Central memory CD8-positive, alpha-beta T cell (primary cell): ENCODE results near the gene RSPH6A.

Experiments used
- ATAC-seq: fragments of 150-1000 bp; cut with Tn5 transposase; replicated peaks from 2 replicates; pipeline ENCODE4 v1.10.0; 2022; ENCODE audit warnings: mild to moderate bottlenecking, moderate FRiP score, moderate number of reproducible peaks; ENCODE audit not compliant: poor library complexity, severe bottlenecking; ENCODE audit errors: extremely low read depth
- DNase-seq, 2 donors: peaks; one replicate each; pipeline ENCODE4 v3.0.0; 2021; ENCODE audit warnings: low spot score in 2 of 2
- H3K27ac Mint-ChIP-seq: one replicate; pipeline ENCODE4 v1.8.0; 2022; ENCODE audit warnings: low read depth, mild to moderate bottlenecking, moderate library complexity, mixed read lengths
- H3K27me3 Mint-ChIP-seq: one replicate; pipeline ENCODE4 v1.8.0; 2022; ENCODE audit warnings: mixed read lengths
- H3K36me3 Mint-ChIP-seq: one replicate; pipeline ENCODE4 v1.8.0; 2022; ENCODE audit warnings: mild to moderate bottlenecking, moderate library complexity, mixed read lengths; ENCODE audit not compliant: insufficient read depth
- H3K4me1 Mint-ChIP-seq: one replicate; pipeline ENCODE4 v1.8.0; 2022; ENCODE audit warnings: mixed read lengths
- H3K4me3 Mint-ChIP-seq: one replicate; pipeline ENCODE4 v1.8.0; 2022; ENCODE audit warnings: mild to moderate bottlenecking, moderate library complexity, mixed read lengths
- H3K9me3 Mint-ChIP-seq: one replicate; pipeline ENCODE4 v1.8.0; 2022; ENCODE audit warnings: mixed read lengths

The RSPH6A gene

GRCh38 chr19:45769821-45770191 lies 45.3 kb downstream of the RSPH6A start:
- H3K4me3 Mint-ChIP-seq = peak overlapping the region; percentile 86
- ATAC-seq (peak; percentile 68), DNase-seq (peak; percentile 62 to 71)
- H3K27me3 Mint-ChIP-seq = peaks cover 4% of the 10 kb centered on the region
- peaks cover 30% of the 10 kb centered on the region for H3K36me3 Mint-ChIP-seq
- peaks cover 23% of the 10 kb centered on the region for H3K4me1 Mint-ChIP-seq
- peak overlapping the region; percentile 79 for H3K27ac Mint-ChIP-seq
- no peaks in the 10 kb centered on the region for H3K9me3 Mint-ChIP-seq

DNA sequence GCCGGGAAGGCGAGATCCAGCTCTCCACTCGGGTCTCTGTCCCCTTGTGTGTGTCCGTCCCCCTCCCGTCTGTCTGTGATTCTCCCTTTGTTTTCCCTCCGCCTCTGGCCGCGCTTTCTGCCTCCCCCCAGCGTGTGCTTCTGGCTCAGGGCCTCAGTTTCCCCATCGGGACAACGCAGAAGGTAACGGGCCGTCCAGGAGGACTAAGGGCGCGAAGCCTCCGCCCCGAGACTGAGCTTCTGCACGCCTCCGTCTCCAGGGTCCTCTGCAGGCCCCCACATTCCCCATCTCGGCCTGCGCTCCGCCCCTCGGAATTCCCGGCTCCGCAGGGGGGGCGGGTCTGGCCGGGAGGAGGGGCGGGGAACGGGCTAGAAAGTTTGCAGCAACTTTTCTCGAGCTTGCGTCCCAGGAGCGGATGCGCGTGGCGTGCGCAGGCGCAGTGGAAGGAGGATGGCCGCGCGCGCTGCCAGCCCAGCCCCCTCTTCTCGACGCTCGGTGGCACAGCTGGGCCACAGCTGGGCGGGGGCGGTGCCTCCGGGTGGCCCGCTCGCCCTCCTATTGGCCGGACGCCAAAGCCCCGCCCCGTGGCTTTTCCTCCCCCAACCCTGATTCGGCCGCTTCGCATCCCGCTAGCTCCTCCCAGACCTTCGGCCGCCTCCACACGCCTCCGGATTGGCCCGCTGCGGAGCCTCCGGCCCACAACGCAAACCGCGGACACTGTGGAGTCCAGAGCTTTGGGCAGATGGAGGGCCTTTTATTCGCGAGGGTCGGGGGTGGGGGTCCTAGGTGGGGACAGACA lies 45.9 kb downstream of the RSPH6A start, which contains the start of gene SIX5:
SIX5 (minus strand) TSS at position 269 of the 799 bp plus-strand sequence. CDS start 408 bp downstream, outside the sequence.
- Mint-ChIP-seq H3K4me1 (peaks cover 23% of the 10 kb centered on the region), H3K36me3 (peaks cover 31% of the 10 kb centered on the region), H3K4me3 (peak within 1 kb of the TSS; percentile 86), H3K9me3 (no peaks in the 10 kb centered on the region), H3K27me3 (peaks cover 8% of the 10 kb centered on the region), H3K27ac (peak within 1 kb of the TSS; percentile 79)
- DNase-seq (peak; percentile 90 to 92), ATAC-seq (peak; percentile 57)

DNA sequence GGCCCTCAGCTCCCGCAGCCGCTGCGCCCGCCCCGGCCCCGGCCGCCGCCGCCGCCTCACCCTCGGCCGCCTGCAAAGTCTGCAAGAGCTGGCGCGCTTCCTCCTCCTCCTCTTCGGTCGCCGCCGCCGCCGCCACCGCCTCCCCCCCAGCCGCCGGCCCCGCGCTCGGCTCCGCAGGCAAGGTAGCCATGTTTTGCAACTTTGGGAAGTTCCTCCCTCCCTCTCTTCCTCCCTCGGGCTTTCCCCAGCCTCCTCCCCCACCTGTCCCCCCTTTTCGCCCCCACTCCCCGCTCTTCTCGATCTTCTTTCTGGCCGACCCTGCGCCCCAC lies 46.5 kb downstream of the RSPH6A start:
- peaks cover 8% of the 10 kb centered on the region for H3K27me3 Mint-ChIP-seq
- H3K4me3 Mint-ChIP-seq = peak overlapping the region; percentile 86
- H3K36me3 Mint-ChIP-seq = peaks cover 31% of the 10 kb centered on the region
- peak overlapping the region; percentile 79 for H3K27ac Mint-ChIP-seq
- H3K9me3 Mint-ChIP-seq = no peaks in the 10 kb centered on the region
- peaks cover 23% of the 10 kb centered on the region for H3K4me1 Mint-ChIP-seq
- ATAC-seq (no peak), DNase-seq (no peak)

GRCh38 chr19:45767881-45768654 lies 47.0 kb downstream of the RSPH6A start:
- H3K36me3 Mint-ChIP-seq = peaks cover 30% of the 10 kb centered on the region
- H3K4me3 Mint-ChIP-seq = peak overlapping the region; percentile 86
- peaks cover 23% of the 10 kb centered on the region for H3K4me1 Mint-ChIP-seq
- no peak overlapping the region for H3K27ac Mint-ChIP-seq
- peaks cover 8% of the 10 kb centered on the region for H3K27me3 Mint-ChIP-seq
- no peak for ATAC-seq
- DNase-seq = no peak
- H3K9me3 Mint-ChIP-seq = no peaks in the 10 kb centered on the region

GRCh38 chr19:45767410-45767880 lies 47.7 kb downstream of the RSPH6A start:
- Mint-ChIP-seq H3K27ac (no peak overlapping the region), H3K27me3 (peaks cover 8% of the 10 kb centered on the region), H3K36me3 (peaks cover 27% of the 10 kb centered on the region), H3K9me3 (no peaks in the 10 kb centered on the region), H3K4me3 (peak overlapping the region; percentile 86), H3K4me1 (peaks cover 23% of the 10 kb centered on the region)
- DNase-seq (no peak), ATAC-seq (no peak)

- no peak for ATAC-seq
- peaks cover 23% of the 10 kb centered on the region for H3K36me3 Mint-ChIP-seq
- peaks cover 23% of the 10 kb centered on the region for H3K4me1 Mint-ChIP-seq
- peaks cover 8% of the 10 kb centered on the region for H3K27me3 Mint-ChIP-seq
- H3K27ac Mint-ChIP-seq = no peak overlapping the region
- no peaks in the 10 kb centered on the region for H3K9me3 Mint-ChIP-seq
- DNase-seq = no peak
- H3K4me3 Mint-ChIP-seq = peak overlapping the region; percentile 86
Measured at GRCh38 chr19:45766869-45767346, 48.2 kb downstream of the RSPH6A start.

GRCh38 chr19:45766296-45766868 lies 48.7 kb downstream of the RSPH6A start:
- ATAC-seq (no peak), DNase-seq (no peak)
- Mint-ChIP-seq H3K4me1 (peaks cover 23% of the 10 kb centered on the region), H3K27ac (no peak overlapping the region), H3K4me3 (no peak overlapping the region), H3K27me3 (peaks cover 8% of the 10 kb centered on the region), H3K36me3 (peaks cover 22% of the 10 kb centered on the region), H3K9me3 (no peaks in the 10 kb centered on the region)

DNA sequence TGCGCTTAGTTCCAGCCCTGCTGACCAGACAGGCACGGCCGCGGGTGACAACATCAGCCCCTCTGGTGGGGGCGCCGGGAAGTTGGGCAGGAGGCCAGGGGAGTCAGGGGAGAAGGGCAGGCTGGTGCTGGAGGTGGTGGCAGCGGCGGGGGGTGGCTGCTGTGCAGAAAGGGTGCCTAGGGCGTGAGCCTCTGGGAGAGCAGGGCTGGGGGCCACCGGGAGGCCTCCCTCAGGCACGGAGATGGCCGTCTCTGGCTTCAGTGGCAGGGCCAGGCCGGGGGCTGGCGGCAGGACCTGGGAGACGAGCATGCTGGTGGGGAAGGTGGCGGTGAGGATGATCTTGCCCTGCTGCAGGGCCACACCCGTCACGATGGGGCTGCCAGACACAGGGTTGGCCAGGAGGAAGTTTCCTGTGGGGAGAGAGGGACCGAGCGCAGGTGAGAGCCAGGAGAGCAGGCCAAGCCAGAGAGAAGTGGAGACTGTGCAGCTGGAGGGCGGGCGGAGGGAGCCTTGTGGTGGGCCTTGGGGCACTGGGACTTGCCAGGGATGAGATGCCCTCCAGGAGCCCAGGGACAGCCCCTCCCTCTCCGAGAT lies 49.3 kb downstream of the RSPH6A start:
- peak overlapping the region; percentile 4 for H3K4me3 Mint-ChIP-seq

GRCh38 chr19:45764945-45765701 lies 50.0 kb downstream of the RSPH6A start:
- Mint-ChIP-seq H3K4me3 (no peak overlapping the region), H3K9me3 (no peaks in the 10 kb centered on the region), H3K4me1 (peaks cover 12% of the 10 kb centered on the region), H3K36me3 (peaks cover 17% of the 10 kb centered on the region), H3K27me3 (peaks cover 8% of the 10 kb centered on the region), H3K27ac (no peak overlapping the region)
- DNase-seq (no peak), ATAC-seq (no peak)

More for the DNA sequence above, 49.3 kb downstream of the RSPH6A start:
- Mint-ChIP-seq H3K27ac (no peak overlapping the region), H3K4me1 (peaks cover 19% of the 10 kb centered on the region), H3K36me3 (peaks cover 21% of the 10 kb centered on the region), H3K9me3 (no peaks in the 10 kb centered on the region), H3K27me3 (peaks cover 8% of the 10 kb centered on the region)
- ATAC-seq (no peak), DNase-seq (no peak)

GRCh38 chr19:45764475-45764874 lies 50.6 kb downstream of the RSPH6A start:
- H3K4me1 Mint-ChIP-seq = peaks cover 6% of the 10 kb centered on the region
- H3K27ac Mint-ChIP-seq = no peak overlapping the region
- no peaks in the 10 kb centered on the region for H3K9me3 Mint-ChIP-seq
- ATAC-seq = no peak
- H3K36me3 Mint-ChIP-seq = peaks cover 12% of the 10 kb centered on the region
- DNase-seq = no peak
- peaks cover 8% of the 10 kb centered on the region for H3K27me3 Mint-ChIP-seq
- H3K4me3 Mint-ChIP-seq = no peak overlapping the region

DNA sequence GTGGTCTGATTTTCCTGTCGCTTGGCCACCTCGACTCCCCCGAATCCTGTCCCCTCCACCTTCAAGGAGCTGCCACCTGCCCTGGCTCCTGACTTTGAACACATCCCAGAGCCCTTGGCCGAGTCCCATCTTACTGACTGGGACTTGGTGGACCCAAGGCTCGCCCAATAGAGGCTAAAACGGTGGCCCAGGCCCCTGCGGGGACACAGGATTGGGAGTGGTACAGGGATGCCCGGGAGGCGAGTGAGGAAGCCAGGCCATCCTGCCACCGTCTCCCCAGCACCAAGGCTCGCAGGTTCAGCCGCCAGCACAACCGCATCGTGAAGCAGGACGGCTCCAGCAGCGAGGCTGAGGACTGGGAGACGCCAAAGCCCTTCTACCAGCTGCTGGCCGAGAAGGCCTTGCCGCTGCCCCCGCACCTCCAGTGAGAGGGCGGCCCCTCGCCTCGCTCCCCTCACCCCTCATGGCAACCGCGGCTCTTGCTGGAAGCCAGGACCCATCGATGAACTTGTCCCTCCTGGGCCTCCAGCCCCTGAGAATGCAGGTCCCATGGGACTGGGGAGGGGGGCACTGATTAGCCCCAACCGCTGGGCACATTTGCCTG lies 51.3 kb downstream of the RSPH6A start:
- no peak overlapping the region for H3K27ac Mint-ChIP-seq
- no peak overlapping the region for H3K4me3 Mint-ChIP-seq
- peaks cover 1% of the 10 kb centered on the region for H3K4me1 Mint-ChIP-seq
- DNase-seq (no peak), ATAC-seq (no peak)
- H3K36me3 Mint-ChIP-seq = peaks cover 5% of the 10 kb centered on the region
- no peaks in the 10 kb centered on the region for H3K9me3 Mint-ChIP-seq
- H3K27me3 Mint-ChIP-seq = peaks cover 8% of the 10 kb centered on the region
